GM23338 (cell line): ENCODE measurements around the gene SEC23IP. TPM values are rescaled to one million over a fixed set of nuclear protein-coding genes. Genes with fewer than 3 reads are reported as not detected.

Source experiments
- ATAC-seq: fragments of 200-7000 bp; cut with Tn5 transposase; 3 replicates; pipeline ENCODE4 v1.9.1; 2020
- DNase-seq: peaks from one replicate; pipeline ENCODE4 v3.0.0-alpha.2; 2015; ENCODE audit warnings: low spot score
- H2AFZ ChIP-seq: fragments of 200-600 bp; sonication (generic); 2 replicates; pipeline ENCODE4 v1.8.0; 2016; ENCODE audit warnings: antibody characterized with exemption, mild to moderate bottlenecking, moderate library complexity
- H3F3A ChIP-seq: fragments of 200-600 bp; sonication (generic); replicated peaks from 2 replicates; pipeline ENCODE4 v1.8.0; 2017; ENCODE audit warnings: antibody characterized with exemption, mixed run types, low read depth
- H3K27ac ChIP-seq: fragments of 200-600 bp; sonication (generic); 2 replicates; pipeline ENCODE4 v1.6.1; 2016; ENCODE audit warnings: low read depth
- H3K27me3 ChIP-seq: fragments of 200-600 bp; sonication (generic); 2 replicates; pipeline ENCODE4 v1.8.0; 2016; ENCODE audit warnings: mild to moderate bottlenecking, mixed run types, moderate library complexity; ENCODE audit not compliant: insufficient read depth
- H3K36me3 ChIP-seq: fragments of 200-600 bp; sonication (generic); 2 replicates; pipeline ENCODE4 v1.8.0; 2016; ENCODE audit warnings: mild to moderate bottlenecking; ENCODE audit not compliant: insufficient read depth
- H3K4me1 ChIP-seq: fragments of 200-600 bp; sonication (generic); 2 replicates; pipeline ENCODE4 v1.8.0; 2016; ENCODE audit warnings: mild to moderate bottlenecking, moderate library complexity; ENCODE audit not compliant: insufficient read depth
- H3K4me2 ChIP-seq: fragments of 200-600 bp; sonication (generic); 2 replicates; pipeline ENCODE4 v1.7.1; 2017; ENCODE audit warnings: mixed run types
- H3K4me3 ChIP-seq: fragments of 200-600 bp; sonication (generic); 2 replicates; pipeline ENCODE4 v1.6.1; 2016; ENCODE audit warnings: mixed run types
- H3K79me2 ChIP-seq: fragments of 200-600 bp; sonication (generic); replicated peaks from 2 replicates; pipeline ENCODE4 v1.8.0; 2017; ENCODE audit warnings: mild to moderate bottlenecking; ENCODE audit not compliant: insufficient read depth
- H3K9me2 ChIP-seq: fragments of 200-600 bp; sonication (generic); 2 replicates; pipeline ENCODE4 v1.8.0; 2017; ENCODE audit not compliant: insufficient read depth
- H4K20me1 ChIP-seq: fragments of 200-600 bp; sonication (generic); replicated peaks from 2 replicates; pipeline ENCODE4 v1.8.0; 2017; ENCODE audit warnings: mild to moderate bottlenecking; ENCODE audit not compliant: insufficient read depth
- H3K27ac Mint-ChIP-seq: 2 replicates; pipeline ENCODE4 v1.8.0; 2020; ENCODE audit warnings: inconsistent platforms, mild to moderate bottlenecking, moderate library complexity, mixed read lengths
- H3K27me3 Mint-ChIP-seq: 3 replicates; pipeline ENCODE4 v1.8.0; 2022; ENCODE audit warnings: low read depth, mild to moderate bottlenecking, moderate library complexity, mixed read lengths, inconsistent platforms; ENCODE audit not compliant: insufficient read depth, poor library complexity
- H3K36me3 Mint-ChIP-seq: 3 replicates; pipeline ENCODE4 v1.8.0; 2021; ENCODE audit warnings: low read depth, mild to moderate bottlenecking, inconsistent platforms, moderate library complexity, mixed read lengths
- H3K4me1 Mint-ChIP-seq: 3 replicates; pipeline ENCODE4 v1.8.0; 2020; ENCODE audit warnings: mild to moderate bottlenecking, inconsistent platforms, mixed read lengths
- H3K4me3 Mint-ChIP-seq: 3 replicates; pipeline ENCODE4 v1.8.0; 2021; ENCODE audit warnings: moderate library complexity, mild to moderate bottlenecking, inconsistent platforms, mixed read lengths
- H3K9me3 Mint-ChIP-seq: 3 replicates; pipeline ENCODE4 v1.8.0; 2020; ENCODE audit warnings: moderate library complexity, mild to moderate bottlenecking, inconsistent platforms, mixed read lengths
- CREB1 ChIP-seq: fragments of 250-450 bp; sonication (Bioruptor Pico); IDR thresholded peaks from 2 replicates; pipeline ENCODE4 v1.5.0; 2020; ENCODE audit warnings: low read depth, mild to moderate bottlenecking, moderate library complexity
- EZH2 ChIP-seq: fragments of 200-600 bp; sonication (generic); IDR thresholded peaks from one replicate; pipeline ENCODE4 v1.8.0; 2017; ENCODE audit warnings: antibody characterized with exemption, mild to moderate bottlenecking, low read depth; ENCODE audit not compliant: unreplicated experiment
- EZH2phosphoT487 ChIP-seq: fragments of 200-600 bp; sonication (generic); IDR thresholded peaks from one replicate; pipeline ENCODE4 v1.8.1; 2018; ENCODE audit warnings: antibody characterized with exemption; ENCODE audit not compliant: unreplicated experiment
- JUNB ChIP-seq: IDR thresholded peaks from one replicate; pipeline ENCODE4 v1.6.1; 2016; ENCODE audit warnings: antibody characterized with exemption; ENCODE audit not compliant: unreplicated experiment
- NANOG ChIP-seq: IDR thresholded peaks from 2 replicates; pipeline ENCODE4 v1.6.1; 2016; ENCODE audit warnings: antibody characterized with exemption, borderline replicate concordance
- POLR2AphosphoS5 ChIP-seq: IDR thresholded peaks from 2 replicates; pipeline ENCODE4 v1.6.1; 2016; ENCODE audit warnings: antibody characterized with exemption, low read depth
- STAT1 ChIP-seq: IDR thresholded peaks from one replicate; pipeline ENCODE4 v1.6.1; 2016; ENCODE audit warnings: antibody characterized with exemption; ENCODE audit not compliant: unreplicated experiment
- ZNF114 ChIP-seq: fragments of 250-450 bp; sonication (Bioruptor Pico); IDR thresholded peaks from 2 replicates; pipeline ENCODE4 v1.5.0; 2020; ENCODE audit warnings: mild to moderate bottlenecking, moderate library complexity
- ZNF331 ChIP-seq: fragments of 250-450 bp; sonication (Bioruptor Pico); IDR thresholded peaks from 2 replicates; pipeline ENCODE4 v1.5.0; 2020; ENCODE audit warnings: low read depth, mild to moderate bottlenecking, moderate library complexity
- ZNF462 ChIP-seq: fragments of 250-450 bp; sonication (Bioruptor Pico); IDR thresholded peaks from 2 replicates; pipeline ENCODE4 v1.5.0; 2020; ENCODE audit warnings: mild to moderate bottlenecking, moderate library complexity
- polyA plus RNA-seq: library from polyadenylated mRNA; unstranded; fragments of >200 nt; fragmentation: Nextera tagmentation; extraction: Ambion mirVana; gene quantifications from 2 replicates; pipeline ENCODE4 v1.2.1, GENCODE V29; 2016
- total RNA-seq: library from RNA; depleted of rRNA; stranded (reverse); fragments of >200 nt; shearing (Covaris generic); gene quantifications from 2 replicates; pipeline ENCODE4 v1.2.3, GENCODE V29; 2014
- TF ChIP-seq, protein P1 (sequence below): IDR thresholded peaks from 2 replicates; pipeline ENCODE4 v1.6.1; 2016; ENCODE audit warnings: antibody characterized with exemption
- TF ChIP-seq, protein P2 (sequence below): IDR thresholded peaks from one replicate; pipeline ENCODE4 v1.6.1; 2018; ENCODE audit warnings: antibody characterized with exemption; ENCODE audit not compliant: unreplicated experiment

Gene SEC23IP
- total and polyA plus RNA-seq, 2 experiments from 2014 or later = 35.2 to 35.6 TPM

- Histone ChIP-seq H4K20me1 (no peaks in the 10 kb centered on the region), H2AFZ (no peak overlapping the region), H3K4me2 (no peak overlapping the region), H3K4me1 (no peaks in the 10 kb centered on the region), H3K36me3 (peaks cover 27% of the 10 kb centered on the region), H3K27ac (no peak overlapping the region), H3K27me3 (no peaks in the 10 kb centered on the region), H3K9me2 (no peaks in the 10 kb centered on the region), H3K79me2 (peaks cover 14% of the 10 kb centered on the region), H3K4me3 (no peak overlapping the region), H3F3A (no peaks in the 10 kb centered on the region)
- H3K4me1 Mint-ChIP-seq = no peaks in the 10 kb centered on the region
- ATAC-seq = no peak
- H3K27me3 Mint-ChIP-seq = peaks cover 1% of the 10 kb centered on the region
- peaks cover 65% of the 10 kb centered on the region for H3K36me3 Mint-ChIP-seq
- no peak for TF ChIP-seq JUNB
- no peak for TF ChIP-seq ZNF331
- TF ChIP-seq NANOG = no peak
- no peak for TF ChIP-seq ZNF114
- TF ChIP-seq CREB1 (CRISPR knock-in tag) = no peak
- TF ChIP-seq POLR2AphosphoS5 = no peak
- TF ChIP-seq EZH2 = no peak
- TF ChIP-seq, protein P1, sequence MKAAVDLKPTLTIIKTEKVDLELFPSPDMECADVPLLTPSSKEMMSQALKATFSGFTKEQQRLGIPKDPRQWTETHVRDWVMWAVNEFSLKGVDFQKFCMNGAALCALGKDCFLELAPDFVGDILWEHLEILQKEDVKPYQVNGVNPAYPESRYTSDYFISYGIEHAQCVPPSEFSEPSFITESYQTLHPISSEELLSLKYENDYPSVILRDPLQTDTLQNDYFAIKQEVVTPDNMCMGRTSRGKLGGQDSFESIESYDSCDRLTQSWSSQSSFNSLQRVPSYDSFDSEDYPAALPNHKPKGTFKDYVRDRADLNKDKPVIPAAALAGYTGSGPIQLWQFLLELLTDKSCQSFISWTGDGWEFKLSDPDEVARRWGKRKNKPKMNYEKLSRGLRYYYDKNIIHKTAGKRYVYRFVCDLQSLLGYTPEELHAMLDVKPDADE = no peak
- TF ChIP-seq ZNF462 (CRISPR knock-in tag) = no peak
- TF ChIP-seq, protein P2, sequence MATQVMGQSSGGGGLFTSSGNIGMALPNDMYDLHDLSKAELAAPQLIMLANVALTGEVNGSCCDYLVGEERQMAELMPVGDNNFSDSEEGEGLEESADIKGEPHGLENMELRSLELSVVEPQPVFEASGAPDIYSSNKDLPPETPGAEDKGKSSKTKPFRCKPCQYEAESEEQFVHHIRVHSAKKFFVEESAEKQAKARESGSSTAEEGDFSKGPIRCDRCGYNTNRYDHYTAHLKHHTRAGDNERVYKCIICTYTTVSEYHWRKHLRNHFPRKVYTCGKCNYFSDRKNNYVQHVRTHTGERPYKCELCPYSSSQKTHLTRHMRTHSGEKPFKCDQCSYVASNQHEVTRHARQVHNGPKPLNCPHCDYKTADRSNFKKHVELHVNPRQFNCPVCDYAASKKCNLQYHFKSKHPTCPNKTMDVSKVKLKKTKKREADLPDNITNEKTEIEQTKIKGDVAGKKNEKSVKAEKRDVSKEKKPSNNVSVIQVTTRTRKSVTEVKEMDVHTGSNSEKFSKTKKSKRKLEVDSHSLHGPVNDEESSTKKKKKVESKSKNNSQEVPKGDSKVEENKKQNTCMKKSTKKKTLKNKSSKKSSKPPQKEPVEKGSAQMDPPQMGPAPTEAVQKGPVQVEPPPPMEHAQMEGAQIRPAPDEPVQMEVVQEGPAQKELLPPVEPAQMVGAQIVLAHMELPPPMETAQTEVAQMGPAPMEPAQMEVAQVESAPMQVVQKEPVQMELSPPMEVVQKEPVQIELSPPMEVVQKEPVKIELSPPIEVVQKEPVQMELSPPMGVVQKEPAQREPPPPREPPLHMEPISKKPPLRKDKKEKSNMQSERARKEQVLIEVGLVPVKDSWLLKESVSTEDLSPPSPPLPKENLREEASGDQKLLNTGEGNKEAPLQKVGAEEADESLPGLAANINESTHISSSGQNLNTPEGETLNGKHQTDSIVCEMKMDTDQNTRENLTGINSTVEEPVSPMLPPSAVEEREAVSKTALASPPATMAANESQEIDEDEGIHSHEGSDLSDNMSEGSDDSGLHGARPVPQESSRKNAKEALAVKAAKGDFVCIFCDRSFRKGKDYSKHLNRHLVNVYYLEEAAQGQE = no peak
- no peak for TF ChIP-seq EZH2phosphoT487
- no peak for TF ChIP-seq STAT1
- no peaks in the 10 kb centered on the region for H3K9me3 Mint-ChIP-seq
- DNase-seq = no peak
- no peak overlapping the region for H3K4me3 Mint-ChIP-seq
- no peak overlapping the region for H3K27ac Mint-ChIP-seq
These were observed 39.0 kb upstream of the SEC23IP start for GRCh38 chr10:119853574-119853973.
